LNCAP (cell line): Measurements from ENCODE around the gene EXOSC10.

Experiments
- TF ChIP-seq, protein P1 (sequence below): fragments of 450-650 bp; IDR thresholded peaks from 2 replicates; pipeline ENCODE4 v1.5.1; 2017; ENCODE audit warnings: mild to moderate bottlenecking

The EXOSC10 gene

DNA sequence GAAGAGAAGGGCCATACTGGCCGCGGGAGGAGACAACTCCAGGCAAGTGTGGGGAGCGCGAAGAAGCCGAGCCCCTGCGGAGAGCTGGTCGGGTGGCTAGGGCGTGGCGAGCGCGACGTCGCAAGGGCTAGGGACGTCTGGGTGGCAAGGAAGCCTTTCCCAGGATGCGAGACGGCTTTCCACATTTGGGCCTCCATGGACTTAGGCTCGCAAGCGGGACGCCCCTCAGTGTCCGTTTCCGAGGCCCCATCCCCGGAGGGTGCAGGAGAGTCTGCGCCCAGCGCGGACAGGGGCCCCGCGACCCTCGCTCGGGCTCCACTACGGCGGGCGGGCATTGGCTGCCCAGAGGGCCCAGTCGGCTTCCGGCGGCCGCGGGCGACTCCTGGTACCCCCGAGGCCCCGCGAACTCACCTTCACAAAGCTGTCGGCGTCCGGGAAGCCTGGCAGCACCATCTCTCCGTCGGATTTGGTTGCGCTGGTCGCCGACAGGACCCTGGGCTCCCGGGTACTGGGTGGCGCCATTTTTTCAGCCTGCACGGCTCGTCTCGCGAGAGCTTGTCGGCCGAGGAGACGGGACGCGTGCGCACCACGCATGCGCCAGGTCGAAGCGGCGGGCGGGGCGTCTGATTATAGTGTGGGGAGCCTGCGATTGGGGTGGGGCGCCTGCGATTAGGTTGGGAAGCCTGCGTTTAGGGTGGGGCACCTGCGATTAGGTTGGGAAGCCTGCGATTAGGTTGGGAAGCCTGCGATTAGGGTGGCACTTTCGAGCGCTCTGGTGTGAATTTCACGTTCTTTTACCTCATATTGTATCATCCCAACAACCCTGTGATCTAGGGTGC is at the start of gene EXOSC10:
Gene EXOSC10 (minus strand): TSS at position 560 of the 839 bp plus-strand sequence. CDS start 38 bp downstream, at position 522.
- TF ChIP-seq, protein P1, sequence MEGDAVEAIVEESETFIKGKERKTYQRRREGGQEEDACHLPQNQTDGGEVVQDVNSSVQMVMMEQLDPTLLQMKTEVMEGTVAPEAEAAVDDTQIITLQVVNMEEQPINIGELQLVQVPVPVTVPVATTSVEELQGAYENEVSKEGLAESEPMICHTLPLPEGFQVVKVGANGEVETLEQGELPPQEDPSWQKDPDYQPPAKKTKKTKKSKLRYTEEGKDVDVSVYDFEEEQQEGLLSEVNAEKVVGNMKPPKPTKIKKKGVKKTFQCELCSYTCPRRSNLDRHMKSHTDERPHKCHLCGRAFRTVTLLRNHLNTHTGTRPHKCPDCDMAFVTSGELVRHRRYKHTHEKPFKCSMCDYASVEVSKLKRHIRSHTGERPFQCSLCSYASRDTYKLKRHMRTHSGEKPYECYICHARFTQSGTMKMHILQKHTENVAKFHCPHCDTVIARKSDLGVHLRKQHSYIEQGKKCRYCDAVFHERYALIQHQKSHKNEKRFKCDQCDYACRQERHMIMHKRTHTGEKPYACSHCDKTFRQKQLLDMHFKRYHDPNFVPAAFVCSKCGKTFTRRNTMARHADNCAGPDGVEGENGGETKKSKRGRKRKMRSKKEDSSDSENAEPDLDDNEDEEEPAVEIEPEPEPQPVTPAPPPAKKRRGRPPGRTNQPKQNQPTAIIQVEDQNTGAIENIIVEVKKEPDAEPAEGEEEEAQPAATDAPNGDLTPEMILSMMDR = no peak

DNA sequence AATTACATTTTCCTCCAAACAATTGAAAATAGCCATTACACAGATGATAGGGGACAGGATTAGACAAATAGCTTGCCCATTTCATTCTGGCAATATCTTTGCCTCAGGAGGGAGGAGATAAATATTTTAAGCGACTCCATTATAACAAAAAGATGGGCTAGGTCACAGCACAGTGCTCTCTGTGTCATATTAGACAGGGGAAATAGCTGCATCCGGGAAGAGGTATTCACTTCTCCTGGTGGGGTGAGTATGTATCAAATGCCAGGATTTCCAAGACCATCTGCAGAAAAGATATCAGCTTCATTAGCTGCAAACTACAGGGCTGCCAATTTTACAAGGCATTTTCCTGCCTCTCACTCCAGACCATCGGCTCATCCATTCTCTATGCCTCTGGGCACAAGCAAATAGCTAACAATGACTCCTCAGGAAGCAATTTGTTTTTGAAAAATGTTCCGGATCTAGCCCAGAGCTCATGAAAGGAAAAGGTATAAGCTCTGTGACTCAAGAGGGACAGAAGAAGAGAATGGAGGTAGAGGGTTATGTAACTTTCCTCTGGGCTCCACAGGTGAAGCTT is 47.6 kb upstream of the EXOSC10 start:
- TF ChIP-seq, protein P1 = no peak

DNA sequence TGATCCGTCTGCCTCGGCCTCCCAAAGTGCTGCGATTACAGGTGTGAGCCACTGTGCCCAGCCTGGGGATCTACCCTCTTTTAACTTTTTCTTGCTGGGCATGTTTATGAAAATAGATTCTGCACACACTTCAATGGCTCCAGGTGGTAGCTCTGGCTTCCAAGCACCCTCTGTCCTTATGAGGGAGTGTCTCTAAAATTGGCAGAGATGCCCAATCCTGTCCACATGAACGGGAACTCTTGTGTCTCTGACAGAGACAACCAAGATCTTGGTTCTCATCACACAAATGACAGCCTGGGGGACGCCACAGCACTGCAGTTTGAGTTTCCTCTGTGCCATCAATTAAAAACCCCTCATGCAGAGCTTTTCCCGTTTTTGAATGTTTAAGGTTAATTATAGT is 46.1 kb upstream of the EXOSC10 start:
- TF ChIP-seq, protein P1 = no peak

DNA sequence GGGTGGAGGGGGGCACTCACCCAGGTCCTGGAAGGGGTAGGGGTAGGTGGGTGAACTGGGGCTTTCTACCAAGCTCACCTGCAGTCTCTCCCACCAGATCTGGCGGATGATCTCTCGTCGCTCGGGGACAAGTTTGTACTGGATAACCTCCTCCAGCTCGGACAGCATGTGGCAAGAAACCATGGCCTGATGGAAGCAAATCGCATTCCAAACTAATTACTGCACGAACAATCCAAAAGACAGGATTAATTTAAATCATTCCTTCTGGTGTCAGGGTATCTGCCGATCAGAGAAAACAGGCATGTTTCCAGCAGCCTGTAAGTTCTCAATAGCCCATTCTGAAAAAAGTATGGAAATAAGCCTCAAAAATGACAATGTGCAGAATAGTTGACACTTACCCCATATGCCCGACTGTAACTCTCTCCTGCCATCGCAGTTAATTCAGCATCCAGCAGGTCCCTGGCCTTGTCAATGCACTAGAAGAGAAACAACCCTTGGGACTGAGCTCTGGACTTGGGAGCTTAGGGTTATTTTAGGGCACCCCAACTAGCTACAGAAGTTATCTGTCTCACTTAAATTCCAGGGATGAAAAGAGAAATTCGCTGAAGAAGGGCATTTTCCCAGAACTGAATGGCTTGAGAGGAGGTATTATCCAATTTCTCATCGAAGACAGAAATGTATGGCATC is 45.0 kb upstream of the EXOSC10 start:
- TF ChIP-seq, protein P1 = no peak

DNA sequence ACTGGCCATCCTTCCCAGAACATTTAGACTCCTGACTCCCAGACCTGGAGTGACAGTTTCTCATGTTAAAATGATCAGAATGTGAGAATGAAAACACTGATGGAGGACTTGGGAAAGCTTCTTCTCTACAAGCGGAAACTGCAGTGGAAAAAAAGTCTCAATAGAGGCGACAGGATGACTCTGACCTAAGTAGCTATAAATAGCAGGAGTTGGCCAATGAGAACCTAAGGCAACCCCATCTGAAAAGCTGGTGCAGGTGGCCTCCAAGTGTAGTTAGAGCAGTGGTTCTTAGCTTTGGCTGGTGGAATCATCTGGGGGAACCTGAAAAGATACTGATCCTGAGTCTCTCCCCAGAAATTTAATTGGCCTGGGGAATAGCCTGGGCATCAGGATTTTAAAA is 44.2 kb upstream of the EXOSC10 start:
- TF ChIP-seq, protein P1 = no peak

DNA sequence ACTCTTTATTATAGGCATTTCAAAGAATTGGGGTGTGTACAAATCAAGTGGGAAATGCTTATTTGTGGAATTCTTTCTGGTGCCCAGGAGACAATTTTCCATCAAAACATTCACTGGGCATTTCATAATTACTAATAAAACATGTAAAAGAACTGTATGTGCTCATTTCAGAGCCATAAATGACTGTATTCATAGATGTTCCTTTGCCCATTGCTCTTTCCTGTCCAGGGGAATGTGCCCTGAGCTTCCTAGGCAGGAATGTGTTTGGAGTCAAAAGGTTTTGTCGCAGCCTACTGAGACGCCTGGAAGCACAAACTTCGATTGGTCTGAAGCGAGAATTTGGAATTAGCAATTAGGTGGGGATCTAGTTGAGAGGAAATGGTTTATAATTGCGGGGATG is 43.7 kb upstream of the EXOSC10 start:
- TF ChIP-seq, protein P1 = no peak

DNA sequence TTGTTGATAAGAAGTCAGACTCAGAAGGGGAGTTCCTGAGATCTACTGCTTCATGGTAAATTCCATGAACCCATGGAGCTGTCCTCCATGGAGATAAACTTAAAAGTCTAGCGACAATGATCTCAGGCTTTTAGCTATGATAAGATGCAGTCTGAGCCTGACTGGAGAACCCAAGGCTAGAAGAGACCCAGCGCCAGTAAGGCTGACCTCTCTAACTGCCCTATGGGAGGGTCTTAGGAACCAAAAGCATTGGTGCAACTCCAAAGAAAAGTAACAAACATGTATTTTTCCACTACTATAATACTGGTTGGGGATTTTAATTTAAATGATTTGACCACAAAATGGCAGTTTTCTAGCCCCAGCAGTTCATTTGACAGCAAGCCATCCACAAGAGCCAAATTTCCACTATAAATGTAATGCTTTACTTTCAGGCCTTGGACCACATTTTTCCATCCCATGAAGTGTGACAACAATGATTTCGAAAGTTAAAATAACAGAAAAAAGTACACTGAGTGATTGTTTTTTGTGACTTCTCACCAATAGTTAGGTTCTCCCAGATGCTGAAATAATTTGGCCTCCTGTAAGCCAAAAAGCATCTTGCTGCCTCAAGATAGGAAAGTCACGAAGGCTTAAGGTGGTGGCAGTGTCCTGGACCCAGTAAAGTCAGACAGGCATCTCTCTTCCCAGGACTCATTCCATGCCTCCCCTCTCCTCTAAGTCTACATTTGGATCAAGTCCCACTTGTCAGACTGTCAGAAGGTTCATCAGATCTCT is 43.1 kb upstream of the EXOSC10 start:
- TF ChIP-seq, protein P1 = no peak
